Upper lobe of left lung (tissue), 4 donors: ENCODE results near the gene MAP3K10.

ENCODE experiments used
- CTCF ChIP-seq, 6 experiments: fragments of 450-650 bp in 4 of 6; fragments of 200-600 bp in 2 of 6; sonication (generic) in 2 of 6; IDR thresholded peaks; one replicate each; pipeline ENCODE4 v1.5.1; 2016 to 2019; ENCODE audit warnings: antibody characterized with exemption in 6 of 6
- EP300 ChIP-seq, 4 donors: sonication (generic); formaldehyde crosslinking; IDR thresholded peaks; one replicate each; pipeline ENCODE4 v1.5.1; 2017; ENCODE audit warnings: antibody characterized with exemption in 4 of 4, control low read depth in 2 of 4
- POLR2A ChIP-seq, 4 donors: fragments of 450-650 bp; IDR thresholded peaks; one replicate each; pipeline ENCODE4 v1.5.1; 2016 to 2017; ENCODE audit warnings: antibody characterized with exemption in 4 of 4, mild to moderate bottlenecking in 2 of 4
- POLR2AphosphoS5 ChIP-seq, 2 donors: sonication (generic); formaldehyde crosslinking; IDR thresholded peaks; one replicate each; pipeline ENCODE4 v1.5.1; 2017; ENCODE audit warnings: antibody characterized with exemption in 2 of 2

GRCh38 chr19:40257096-40257517 is 65.9 kb downstream of the MAP3K10 start:
- TF ChIP-seq EP300 (IDR thresholded peaks at IDR 0.05) (no peak), CTCF (IDR thresholded peaks at IDR 0.05) (no peak), POLR2A (IDR thresholded peaks at IDR 0.05) (no peak), POLR2AphosphoS5 (IDR thresholded peaks at IDR 0.05) (no peak)
